ENCODE results near the gene ATP5MK. TPM values are rescaled to one million over a fixed set of nuclear protein-coding genes. Genes with fewer than 3 reads are reported as not detected.
A peak's percentile ranks its signal among the peaks of the same experiment; 100 is the strongest.

The ATP5MK gene
- total and polyA plus RNA-seq, 8 donors = 145 to 259 (median 157) TPM

DNA sequence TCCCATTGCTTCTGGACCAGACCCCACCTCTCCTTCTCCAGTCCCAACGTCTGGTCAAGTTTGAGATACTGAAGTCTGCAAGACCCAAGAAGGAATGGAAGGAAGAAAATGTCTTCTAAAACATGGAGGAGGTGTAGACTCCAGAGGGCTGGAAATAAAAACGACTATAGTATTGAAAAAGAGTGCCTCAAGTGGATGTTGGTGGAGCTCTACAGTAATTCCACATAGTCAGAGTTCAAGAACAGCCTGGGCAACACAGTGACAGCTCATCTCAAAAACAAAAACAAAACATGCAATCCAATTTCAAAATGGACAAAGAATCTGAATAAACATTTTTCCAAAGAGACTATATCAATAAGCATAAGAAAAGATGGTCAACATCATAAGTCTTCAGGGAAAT lies 43.0 kb downstream of the ATP5MK start:
- Histone ChIP-seq H3K27ac (no peak overlapping the region), H3K4me3 (no peak overlapping the region), H3K36me3 (peaks cover 0 to 3% of the 10 kb centered on the region in 2 donors), H3K9me3 (no peaks in the 10 kb centered on the region), H3K4me1 (peaks cover 4 to 20% of the 10 kb centered on the region in 2 donors), H3K27me3 (no peaks in the 10 kb centered on the region)
- intact Hi-C loops (cut with DNase I) = no loop called here
- TF ChIP-seq, protein P1, sequence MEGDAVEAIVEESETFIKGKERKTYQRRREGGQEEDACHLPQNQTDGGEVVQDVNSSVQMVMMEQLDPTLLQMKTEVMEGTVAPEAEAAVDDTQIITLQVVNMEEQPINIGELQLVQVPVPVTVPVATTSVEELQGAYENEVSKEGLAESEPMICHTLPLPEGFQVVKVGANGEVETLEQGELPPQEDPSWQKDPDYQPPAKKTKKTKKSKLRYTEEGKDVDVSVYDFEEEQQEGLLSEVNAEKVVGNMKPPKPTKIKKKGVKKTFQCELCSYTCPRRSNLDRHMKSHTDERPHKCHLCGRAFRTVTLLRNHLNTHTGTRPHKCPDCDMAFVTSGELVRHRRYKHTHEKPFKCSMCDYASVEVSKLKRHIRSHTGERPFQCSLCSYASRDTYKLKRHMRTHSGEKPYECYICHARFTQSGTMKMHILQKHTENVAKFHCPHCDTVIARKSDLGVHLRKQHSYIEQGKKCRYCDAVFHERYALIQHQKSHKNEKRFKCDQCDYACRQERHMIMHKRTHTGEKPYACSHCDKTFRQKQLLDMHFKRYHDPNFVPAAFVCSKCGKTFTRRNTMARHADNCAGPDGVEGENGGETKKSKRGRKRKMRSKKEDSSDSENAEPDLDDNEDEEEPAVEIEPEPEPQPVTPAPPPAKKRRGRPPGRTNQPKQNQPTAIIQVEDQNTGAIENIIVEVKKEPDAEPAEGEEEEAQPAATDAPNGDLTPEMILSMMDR (IDR thresholded peaks at IDR 0.05) = no peak
- no peak for ATAC-seq
- no peak for DNase-seq

DNA sequence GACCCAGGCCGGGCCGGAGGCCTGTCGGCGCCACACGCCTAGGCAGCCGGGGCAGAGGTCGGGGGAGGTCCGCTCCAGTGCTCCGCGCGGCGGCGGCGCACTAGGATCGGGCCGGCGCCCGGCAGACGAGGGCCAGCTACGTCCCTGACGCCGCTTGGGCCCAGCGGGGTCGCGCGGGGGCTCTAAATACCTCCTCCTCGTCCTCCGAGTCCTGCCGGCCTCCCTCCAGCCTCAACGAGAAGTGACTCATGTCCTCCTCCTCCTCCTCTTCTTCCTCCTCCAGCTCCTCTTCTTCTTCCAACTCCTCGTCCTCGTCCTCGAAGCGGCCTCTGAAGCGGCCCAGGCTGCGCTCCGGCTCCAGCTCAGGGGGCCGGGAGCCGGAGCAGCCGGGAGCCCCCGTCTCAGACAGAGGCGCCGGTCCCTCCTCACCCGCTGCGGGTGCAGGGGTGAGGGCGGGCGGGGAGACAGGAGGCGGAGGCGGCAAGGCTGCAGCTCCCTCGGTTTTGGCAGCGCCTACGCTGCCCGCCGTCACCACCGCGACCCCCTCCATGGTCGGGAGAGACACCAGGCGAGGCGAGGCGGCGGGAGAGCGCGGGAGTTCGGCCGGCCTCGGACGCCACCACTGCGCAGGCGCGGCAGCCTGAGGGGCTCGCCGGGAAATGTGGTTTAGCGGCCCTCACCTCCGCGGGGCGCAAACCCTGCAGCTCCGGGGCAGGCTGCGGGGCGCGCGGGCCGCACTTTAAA lies 45.6 kb downstream of the ATP5MK start, which contains the start of gene PCGF6:
PCGF6 (minus strand) TSS at position 624 of the 744 bp plus-strand sequence; CDS start at position 550, 74 bp downstream.
- DNase-seq = peak; percentile 78 to 94 (median 86)
- TF ChIP-seq, protein P1 (IDR thresholded peaks at IDR 0.05) = no peak
- H3K27me3 ChIP-seq = no peaks in the 10 kb centered on the region
- H3K36me3 ChIP-seq = peaks cover 0 to 28% of the 10 kb centered on the region in 2 donors
- intact Hi-C loops (cut with DNase I) = no loop called here
- peak; percentile 97 for ATAC-seq
- H3K27ac ChIP-seq = peak within 1 kb of the TSS; percentile 62 to 79
- H3K4me1 ChIP-seq = peaks cover 4 to 20% of the 10 kb centered on the region in 2 donors
- peak within 1 kb of the TSS; percentile 78 to 79 for H3K4me3 ChIP-seq
- H3K9me3 ChIP-seq = no peaks in the 10 kb centered on the region

DNA sequence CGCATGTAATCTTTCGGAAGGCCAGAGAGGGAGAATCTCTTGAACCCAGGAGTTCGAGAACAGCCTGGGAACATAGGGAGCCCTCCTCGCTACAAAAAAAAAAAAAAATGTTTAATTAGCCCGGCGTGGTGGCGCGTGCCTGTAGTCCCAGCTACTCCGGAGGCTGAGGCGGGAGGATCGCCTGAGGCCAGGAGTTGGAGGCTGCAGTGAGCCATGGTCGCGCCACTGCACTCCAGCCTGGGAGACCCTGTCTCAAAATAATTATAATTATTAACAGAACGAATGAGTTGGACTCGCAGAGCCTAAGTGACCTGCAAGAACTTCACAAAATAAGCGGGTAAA lies 46.1 kb downstream of the ATP5MK start:
- no peaks in the 10 kb centered on the region for H3K9me3 ChIP-seq
- peaks cover 0 to 34% of the 10 kb centered on the region in 2 donors for H3K36me3 ChIP-seq
- TF ChIP-seq, protein P1 (IDR thresholded peaks at IDR 0.05) = no peak
- no peak for DNase-seq
- ATAC-seq = no peak
- peak overlapping the region; percentile 78 to 79 for H3K4me3 ChIP-seq
- intact Hi-C loops (cut with DNase I) = no loop called here
- H3K27ac ChIP-seq = peak overlapping the region; percentile 62 to 79
- H3K27me3 ChIP-seq = no peaks in the 10 kb centered on the region
- peaks cover 4 to 20% of the 10 kb centered on the region in 2 donors for H3K4me1 ChIP-seq

Small RNA genes within 50 kb of the gene (microRNA-seq; reads per million reads assigned to microRNA genes)
- 1,051 to 1,121 reads per million in 2 donors for gene MIR1307

Other genes with a start within 250 kb of the ATP5MK start
- gene NT5C2, start 203.2 kb downstream of the ATP5MK start, total RNA-seq = 100 to 1,000 TPM in 1 of 2 donors, 10 to 100 TPM in 1; 95.3 to 100 TPM
- 100 to 1,000 TPM; 124 to 173 (median 135) TPM for gene NT5C2, start 203.2 kb downstream of the ATP5MK start, polyA plus RNA-seq (ENCODE audit: insufficient read length in 6 of 6)
- gene RPEL1, start 150.6 kb downstream of the ATP5MK start, total RNA-seq = under 1 TPM; 0.12 to 0.13 TPM
- gene RPEL1, start 150.6 kb downstream of the ATP5MK start, polyA plus RNA-seq (ENCODE audit: insufficient read length in 6 of 6) = under 1 TPM in 5 of 6 donors, not detected in 1; 0.10 to 0.25 (median 0.20) TPM
- gene INA, start 119.3 kb downstream of the ATP5MK start, total RNA-seq = under 1 TPM; 0.08 to 0.26 TPM
- gene INA, start 119.3 kb downstream of the ATP5MK start, polyA plus RNA-seq (ENCODE audit: insufficient read length in 6 of 6) = under 1 TPM; 0.30 to 0.47 (median 0.39) TPM
- gene PCGF6, start 45.3 kb downstream of the ATP5MK start, total RNA-seq = 1 to 10 TPM; 7.7 to 8.5 TPM
- 10 to 100 TPM; 11.2 to 14.7 (median 13.7) TPM for gene PCGF6, start 45.3 kb downstream of the ATP5MK start, polyA plus RNA-seq (ENCODE audit: insufficient read length in 6 of 6)
- 1 to 10 TPM; 3.7 to 5.1 TPM for gene TAF5, start 28.5 kb downstream of the ATP5MK start, total RNA-seq
- gene TAF5, start 28.5 kb downstream of the ATP5MK start, polyA plus RNA-seq (ENCODE audit: insufficient read length in 6 of 6) = 1 to 10 TPM; 6.5 to 8.1 (median 7.5) TPM
- gene PDCD11, start 151 bp upstream of the ATP5MK start, total RNA-seq = 10 to 100 TPM; 20.1 to 35.4 TPM
- 10 to 100 TPM; 37.0 to 42.4 (median 39.3) TPM for gene PDCD11, start 151 bp upstream of the ATP5MK start, polyA plus RNA-seq (ENCODE audit: insufficient read length in 6 of 6)
- gene CALHM2, start 55.9 kb upstream of the ATP5MK start, total RNA-seq = 10 to 100 TPM; 29.4 to 60.2 TPM
- 10 to 100 TPM; 11.1 to 20.1 (median 14.9) TPM for gene CALHM2, start 55.9 kb upstream of the ATP5MK start, polyA plus RNA-seq (ENCODE audit: insufficient read length in 6 of 6)
- gene CALHM1, start 62.4 kb upstream of the ATP5MK start, total RNA-seq = not detected
- under 1 TPM; 0.09 to 0.15 (median 0.13) TPM for gene CALHM1, start 62.4 kb upstream of the ATP5MK start, polyA plus RNA-seq (ENCODE audit: insufficient read length in 6 of 6)
- under 1 TPM in 1 of 2 donors, not detected in 1; 0.16 TPM for gene CALHM3, start 82.8 kb upstream of the ATP5MK start, total RNA-seq
- gene CALHM3, start 82.8 kb upstream of the ATP5MK start, polyA plus RNA-seq (ENCODE audit: insufficient read length in 6 of 6) = not detected
- gene NEURL1, start 97.2 kb upstream of the ATP5MK start, total RNA-seq = under 1 TPM; 0.76 TPM
- 1 to 10 TPM; 1.3 to 2.1 (median 1.5) TPM for gene NEURL1, start 97.2 kb upstream of the ATP5MK start, polyA plus RNA-seq (ENCODE audit: insufficient read length in 6 of 6)